SK-N-MC (cell line): ENCODE data around the gene NHP2.

ENCODE experiments used
- DNase-seq: peaks from one replicate; pipeline ENCODE4 v3.0.0-alpha.2; 2011; ENCODE audit warnings: low read depth, low spot score
- H3K27ac ChIP-seq: fragments of 200-600 bp; sonication (generic); 2 replicates; pipeline ENCODE4 v1.5.1; 2016; ENCODE audit warnings: mixed run types
- H3K36me3 ChIP-seq: fragments of 200-600 bp; sonication (generic); 2 replicates; pipeline ENCODE4 v1.6.1; 2017; ENCODE audit warnings: antibody characterized with exemption, low read length, mixed read lengths; ENCODE audit not compliant: insufficient read depth
- H3K4me3 ChIP-seq: fragments of 200-600 bp; sonication (generic); 2 replicates; pipeline ENCODE4 v1.5.1; 2016
- H3K9ac ChIP-seq: fragments of 200-600 bp; sonication (generic); 2 replicates; pipeline ENCODE4 v1.8.0; 2017; ENCODE audit warnings: mixed run types, mixed read lengths; ENCODE audit not compliant: insufficient read length
- H3K9me3 ChIP-seq: fragments of 200-600 bp; sonication (generic); 2 replicates; pipeline ENCODE4 v1.6.1; 2017; ENCODE audit warnings: low read depth, mild to moderate bottlenecking, antibody characterized with exemption, low read length, moderate library complexity, mixed read lengths
- EZH2 ChIP-seq: fragments of 200-600 bp; sonication (generic); IDR thresholded peaks from one replicate; pipeline ENCODE4 v1.6.1; 2017; ENCODE audit warnings: antibody characterized with exemption
- FOXP2 ChIP-seq: optimal IDR thresholded peaks from 2 replicates; pipeline ENCODE3; 2011; ENCODE audit warnings: mild to moderate bottlenecking, moderate library complexity; ENCODE audit not compliant: insufficient read depth; ENCODE audit errors: extremely low read length, control extremely low read depth
- POLR2AphosphoS5 ChIP-seq: IDR thresholded peaks from 2 replicates; pipeline ENCODE4 v1.6.1; 2012; ENCODE audit warnings: mild to moderate bottlenecking, low read depth, low read length, borderline replicate concordance

The NHP2 gene

DNA sequence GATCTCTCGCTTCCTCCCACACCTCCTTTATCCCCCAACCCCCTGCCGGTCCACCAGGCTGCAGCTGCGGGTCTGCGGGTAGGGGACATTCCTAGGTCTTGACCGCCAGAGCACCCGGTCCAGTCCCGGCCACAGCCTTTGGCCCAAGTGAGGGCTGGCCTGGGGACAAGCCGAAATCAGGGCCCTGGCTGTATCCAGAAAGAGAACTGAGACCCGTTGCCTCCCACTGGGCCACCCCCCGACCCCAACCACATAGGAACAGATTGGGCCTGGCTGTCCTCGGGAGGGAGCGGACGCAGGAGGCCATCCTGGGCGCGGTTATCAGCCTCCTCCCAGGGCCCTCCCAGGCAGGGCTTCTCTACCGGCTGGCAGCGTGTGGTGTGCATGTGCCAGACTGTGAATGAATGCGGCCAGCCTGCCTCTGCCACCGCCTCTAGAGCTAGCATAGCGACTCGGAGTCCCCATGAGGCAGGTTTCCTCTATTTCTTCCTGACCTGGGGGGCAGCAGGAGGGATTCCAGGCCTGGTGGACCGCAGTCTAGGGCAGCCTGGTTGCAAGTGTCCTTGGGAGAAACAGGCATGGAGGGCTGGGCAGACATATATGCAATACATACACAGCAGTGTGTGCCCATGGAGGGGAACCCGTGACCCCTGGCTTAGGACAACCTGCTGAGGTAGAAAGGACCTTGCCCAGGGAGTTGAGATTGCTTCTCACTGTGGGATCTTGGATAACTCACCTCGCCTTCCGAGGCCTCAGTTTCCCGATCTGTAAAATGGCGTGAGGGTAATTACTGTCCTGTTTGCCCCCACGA is 39.2 kb downstream of the NHP2 start:
- H3K9ac ChIP-seq, result no peak overlapping the region
- H3K36me3 ChIP-seq, result no peaks in the 10 kb centered on the region
- TF ChIP-seq EZH2 (no peak), FOXP2 (no peak), POLR2AphosphoS5 (no peak)
- H3K27ac ChIP-seq, result no peak overlapping the region
- no peak for DNase-seq
- H3K9me3 ChIP-seq, result no peaks in the 10 kb centered on the region
- H3K4me3 ChIP-seq, result peak overlapping the region; percentile 83

DNA sequence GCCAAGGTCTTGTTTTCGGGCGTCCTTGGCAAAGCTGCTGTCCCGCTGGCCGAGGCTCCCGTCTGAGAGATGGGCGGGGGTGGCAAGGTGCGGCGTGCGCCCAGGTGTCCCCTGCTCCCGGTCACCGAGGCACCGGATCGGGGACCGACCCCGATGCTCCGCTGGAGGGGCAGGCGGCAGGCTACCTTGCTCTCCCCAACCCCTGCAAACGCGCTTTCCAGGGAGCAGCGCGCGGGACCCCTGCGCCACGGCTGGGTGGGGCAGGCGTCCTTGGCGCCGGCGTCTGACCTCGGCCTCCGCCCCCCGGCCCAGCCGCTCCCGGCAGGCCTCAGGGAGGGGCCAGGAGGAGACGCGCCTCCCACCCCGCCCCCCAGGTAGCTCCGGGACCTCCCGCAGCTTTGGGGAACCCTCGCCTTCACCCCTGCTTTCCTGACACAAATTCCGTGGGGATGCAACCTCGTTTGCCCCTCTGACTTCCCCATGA is 39.8 kb downstream of the NHP2 start:
- no peak overlapping the region for H3K27ac ChIP-seq
- H3K9ac ChIP-seq, result peak overlapping the region; percentile 20
- H3K9me3 ChIP-seq, result no peaks in the 10 kb centered on the region
- no peaks in the 10 kb centered on the region for H3K36me3 ChIP-seq
- TF ChIP-seq POLR2AphosphoS5 (no peak), FOXP2 (no peak), EZH2 (no peak)
- DNase-seq, result no peak
- H3K4me3 ChIP-seq, result peak overlapping the region; percentile 83

DNA sequence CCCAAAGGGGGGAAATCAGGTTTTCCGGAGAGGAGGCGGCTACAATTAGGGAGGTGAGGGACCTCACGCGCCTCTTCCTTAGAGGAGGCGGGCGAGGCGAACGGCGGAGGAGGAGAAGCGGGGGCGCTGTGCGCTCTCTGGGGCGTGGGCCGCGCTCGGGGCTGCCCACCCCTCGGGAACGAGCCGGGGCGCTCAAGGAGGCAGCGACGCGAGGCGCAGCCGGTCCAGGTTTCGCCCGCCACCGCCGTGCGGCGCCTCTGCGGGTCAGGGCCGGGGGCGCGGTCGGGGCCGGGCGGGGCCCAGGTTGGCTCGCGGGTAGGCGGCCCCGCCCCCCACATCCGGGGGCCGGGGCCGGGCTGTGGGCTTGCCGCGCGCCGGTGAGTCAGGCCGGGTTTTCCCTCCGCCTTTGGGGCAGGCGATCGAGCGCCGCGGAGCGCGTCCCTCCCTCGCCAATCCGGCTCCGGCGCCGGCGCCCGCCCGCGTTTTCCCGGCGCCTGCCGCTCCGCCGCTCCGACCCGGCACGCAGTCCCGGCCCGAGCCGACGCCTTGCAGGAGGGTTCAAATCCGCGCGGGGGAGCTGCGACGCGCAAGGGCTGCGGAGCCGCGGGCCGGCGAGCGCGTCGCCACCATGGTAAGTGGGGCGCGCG is 40.4 kb downstream of the NHP2 start, which contains the start of gene N4BP3:
Gene N4BP3, plus strand, starts transcription at position 392 of the 647 bp plus-strand sequence. CDS start 6,052 bp downstream, outside the sequence.
- H3K9me3 ChIP-seq, result no peaks in the 10 kb centered on the region
- no peaks in the 10 kb centered on the region for H3K36me3 ChIP-seq
- H3K27ac ChIP-seq, result no peak within 1 kb of the TSS
- peak within 1 kb of the TSS; percentile 83 for H3K4me3 ChIP-seq
- no peak for TF ChIP-seq FOXP2
- 0 out of 2 replicates have a peak, but pooled peaks have one; percentile 14 for TF ChIP-seq POLR2AphosphoS5
- TF ChIP-seq EZH2, result no peak
- peak within 1 kb of the TSS; percentile 46 for H3K9ac ChIP-seq
- DNase-seq, result no peak

DNA sequence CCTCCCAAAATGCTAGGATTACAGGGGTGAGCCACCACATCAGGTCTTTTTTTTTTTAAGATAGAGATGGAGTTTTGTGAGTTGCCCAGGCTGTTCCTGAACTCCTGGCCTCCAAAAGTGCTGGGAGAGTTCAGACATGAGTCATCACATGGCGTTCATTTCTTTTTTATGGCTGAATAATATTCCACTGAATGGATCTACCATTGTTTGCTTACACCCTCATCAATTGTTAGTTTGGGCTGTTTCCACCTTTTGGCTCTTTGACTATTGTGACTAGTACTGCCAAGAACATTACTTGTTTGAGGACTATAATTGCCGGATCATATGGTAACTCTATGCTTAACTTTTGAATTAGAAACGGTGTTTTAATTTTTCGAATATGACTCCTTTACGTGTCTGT is 41.1 kb downstream of the NHP2 start:
- no peak overlapping the region for H3K27ac ChIP-seq
- peak overlapping the region; percentile 83 for H3K4me3 ChIP-seq
- no peak overlapping the region for H3K9ac ChIP-seq
- no peaks in the 10 kb centered on the region for H3K9me3 ChIP-seq
- no peaks in the 10 kb centered on the region for H3K36me3 ChIP-seq
- TF ChIP-seq POLR2AphosphoS5, result no peak
- no peak for TF ChIP-seq FOXP2
- TF ChIP-seq EZH2, result no peak
- no peak for DNase-seq

DNA sequence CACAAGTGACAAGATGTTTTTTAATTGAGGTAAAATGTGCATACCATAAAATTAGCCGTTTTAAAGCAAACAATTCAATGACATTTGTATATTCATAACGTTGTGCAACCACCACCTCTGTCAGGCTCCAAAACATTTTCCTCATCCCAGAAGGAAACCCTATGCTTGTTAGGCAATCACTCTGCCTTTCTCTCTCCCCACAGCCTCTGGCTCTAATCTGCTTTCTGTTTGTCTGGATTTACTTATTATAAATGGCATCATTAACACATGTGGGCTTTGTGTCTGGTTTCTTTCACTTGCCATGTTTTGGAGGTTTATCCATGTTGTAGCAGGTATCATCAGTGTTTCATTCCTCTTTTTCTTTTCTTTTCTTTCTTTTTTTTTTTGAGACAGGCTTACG is 41.8 kb downstream of the NHP2 start:
- DNase-seq, result peak; percentile 24
- Histone ChIP-seq H3K4me3 (no peak overlapping the region), H3K27ac (no peak overlapping the region), H3K9me3 (no peaks in the 10 kb centered on the region), H3K9ac (no peak overlapping the region), H3K36me3 (no peaks in the 10 kb centered on the region)
- TF ChIP-seq EZH2, result no peak
- TF ChIP-seq POLR2AphosphoS5, result no peak
- no peak for TF ChIP-seq FOXP2

DNA sequence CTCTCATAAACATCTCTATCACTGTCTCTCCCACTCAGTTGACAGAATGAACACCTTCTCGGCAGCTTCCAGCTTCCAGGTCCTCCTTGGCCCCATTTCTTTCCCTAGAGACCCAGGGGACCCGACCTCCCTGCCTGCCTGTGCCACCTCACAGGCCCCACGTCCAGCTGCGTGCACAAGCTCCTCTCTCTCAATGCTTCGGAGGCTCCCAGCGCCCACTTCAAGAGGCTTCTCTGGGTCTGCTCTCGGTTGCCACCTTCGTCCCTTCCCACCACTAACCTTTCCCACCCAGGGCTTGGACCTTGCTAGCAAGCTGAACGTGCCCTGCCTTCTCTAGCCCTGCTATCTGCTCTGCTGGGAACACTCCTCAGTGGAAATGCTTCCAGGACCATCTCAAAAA is 43.2 kb downstream of the NHP2 start:
- Histone ChIP-seq H3K9me3 (no peaks in the 10 kb centered on the region), H3K9ac (no peak overlapping the region), H3K27ac (no peak overlapping the region), H3K4me3 (no peak overlapping the region), H3K36me3 (no peaks in the 10 kb centered on the region)
- DNase-seq, result no peak
- TF ChIP-seq POLR2AphosphoS5 (no peak), EZH2 (no peak), FOXP2 (no peak)

DNA sequence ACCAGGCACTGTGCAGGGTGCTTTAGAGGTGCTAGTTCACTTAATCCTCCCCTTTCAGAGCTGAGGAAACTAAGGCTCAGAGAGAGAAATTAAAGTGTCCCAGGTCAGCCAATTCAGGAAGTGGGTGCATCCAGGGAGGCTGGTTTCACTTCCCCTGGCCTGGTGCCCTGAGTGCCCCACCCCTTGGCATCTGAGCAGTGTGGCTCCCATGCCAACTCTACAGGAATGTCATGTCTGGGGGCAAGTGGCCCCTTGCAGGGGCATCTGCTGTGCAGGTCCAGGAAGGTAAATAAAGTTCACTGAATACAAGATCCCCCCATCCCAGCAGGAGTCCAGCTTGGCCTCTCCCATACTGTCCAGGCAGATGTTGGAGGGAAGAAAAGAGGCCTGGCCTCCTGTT is 44.7 kb downstream of the NHP2 start:
- no peaks in the 10 kb centered on the region for H3K9me3 ChIP-seq
- no peaks in the 10 kb centered on the region for H3K36me3 ChIP-seq
- H3K27ac ChIP-seq, result no peak overlapping the region
- TF ChIP-seq EZH2, result no peak
- no peak for TF ChIP-seq FOXP2
- no peak for TF ChIP-seq POLR2AphosphoS5
- no peak overlapping the region for H3K9ac ChIP-seq
- no peak overlapping the region for H3K4me3 ChIP-seq
- DNase-seq, result no peak

DNA sequence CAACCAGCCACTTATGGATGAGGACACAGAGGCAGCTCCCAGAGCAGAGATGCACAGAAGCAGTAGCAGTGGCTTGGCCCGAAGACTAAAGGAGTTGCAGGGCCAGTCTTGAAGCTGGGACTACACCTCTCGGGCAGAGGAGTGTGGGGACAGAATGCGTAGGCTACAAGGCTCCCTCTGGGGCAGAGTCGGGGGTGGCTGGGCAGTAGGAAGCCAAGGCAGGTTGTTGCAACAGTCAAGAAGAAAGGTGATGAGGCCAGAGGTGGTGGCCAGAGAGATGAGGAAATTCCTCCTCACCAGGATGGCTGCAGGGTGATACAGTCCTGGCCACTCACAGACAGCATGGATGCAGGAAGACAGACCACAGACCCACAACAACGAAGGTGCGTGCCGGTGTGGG is 45.2 kb downstream of the NHP2 start:
- Histone ChIP-seq H3K27ac (no peak overlapping the region), H3K4me3 (no peak overlapping the region), H3K36me3 (no peaks in the 10 kb centered on the region), H3K9ac (no peak overlapping the region), H3K9me3 (no peaks in the 10 kb centered on the region)
- TF ChIP-seq FOXP2 (no peak), EZH2 (no peak), POLR2AphosphoS5 (no peak)
- no peak for DNase-seq
